ENCODE results near the gene PCAT6. TPM values are rescaled to one million over a fixed set of nuclear protein-coding genes. Genes with fewer than 3 reads are reported as not detected.
"Not testable (repeated sequence)": the region's sequence is repeated elsewhere in the genome, so short reads cannot be mapped to it uniquely, and the experiment has no call there.

PCAT6 gene
- total RNA-seq, 6 experiments from 2014 or later: 0.49 to 0.86 TPM; not detected in 4

GRCh38 chr1:202794051-202794740, 16.6 kb upstream of the PCAT6 start:
- ATAC-seq: no peak
- intact Hi-C loops (cut with DNase I): no loop called here
- TF ChIP-seq CTCF (IDR thresholded peaks at IDR 0.05) (no peak), POLR2A (IDR thresholded peaks at IDR 0.05) (no peak)

GRCh38 chr1:202794931-202795330, 15.8 kb upstream of the PCAT6 start:
- DNase-seq; H3K4me3 ChIP-seq; intact Hi-C loops (cut with DNase I); H3K9me3 ChIP-seq; ATAC-seq; H3K27me3 ChIP-seq; H3K4me1 ChIP-seq; H3K27ac ChIP-seq; H3K36me3 ChIP-seq: not testable (repeated sequence)
- WGBS (ENCODE audit: insufficient coverage, low coverage, low lambda C conversion rate, missing lambda C conversion rate): 91% methylated on average over 6 of the region's 6 CpGs

More at GRCh38 chr1:202794051-202794740, 16.6 kb upstream of the PCAT6 start:
- Histone ChIP-seq H3K27ac (no peak overlapping the region), H3K27me3 (no peaks in the 10 kb centered on the region), H3K9me3 (no peaks in the 10 kb centered on the region), H3K4me3 (no peak overlapping the region), H3K4me1 (peaks cover 0 to 5% (median 0%) of the 10 kb centered on the region in 4 donors), H3K36me3 (no peaks in the 10 kb centered on the region)
- DNase-seq: no peak

GRCh38 chr1:202796670-202797069, 14.1 kb upstream of the PCAT6 start:
- H3K4me1 ChIP-seq: no peaks in the 10 kb centered on the region
- DNase-seq (no peak), ATAC-seq (no peak)
- 60% methylated on average over 1 of the region's 7 CpGs for WGBS (ENCODE audit: insufficient coverage, low coverage, low lambda C conversion rate, missing lambda C conversion rate)
- H3K27ac ChIP-seq: no peak overlapping the region
- no peaks in the 10 kb centered on the region for H3K27me3 ChIP-seq
- H3K4me3 ChIP-seq: no peak overlapping the region
- TF ChIP-seq POLR2A (IDR thresholded peaks at IDR 0.05) (no peak), CTCF (IDR thresholded peaks at IDR 0.05) (no peak)
- intact Hi-C loops (cut with DNase I): no loop called here
- H3K36me3 ChIP-seq: no peaks in the 10 kb centered on the region
- H3K9me3 ChIP-seq: no peaks in the 10 kb centered on the region

- intact Hi-C loops (cut with DNase I): no loop called here
- WGBS (ENCODE audit: insufficient coverage, low coverage, low lambda C conversion rate, missing lambda C conversion rate): 83% methylated on average over 4 of the region's 4 CpGs
Observed at GRCh38 chr1:202798260-202798659, 12.5 kb upstream of the PCAT6 start.

More at GRCh38 chr1:202798260-202798659, 12.5 kb upstream of the PCAT6 start:
- Histone ChIP-seq H3K4me3 (no peak overlapping the region), H3K36me3 (no peaks in the 10 kb centered on the region), H3K9me3 (no peaks in the 10 kb centered on the region), H3K4me1 (peaks cover 0 to 5% (median 0%) of the 10 kb centered on the region in 4 donors), H3K27me3 (no peaks in the 10 kb centered on the region), H3K27ac (no peak overlapping the region)
- TF ChIP-seq POLR2A (IDR thresholded peaks at IDR 0.05) (no peak), CTCF (IDR thresholded peaks at IDR 0.05) (no peak)
- ATAC-seq: no peak
- no peak for DNase-seq
